GM23338 (cell line): Measurements from ENCODE around the gene TNS4.

Experiments
- POLR2AphosphoS5 ChIP-seq: IDR thresholded peaks from 2 replicates; pipeline ENCODE4 v1.6.1; 2016; ENCODE audit warnings: antibody characterized with exemption, low read depth
- TF ChIP-seq, protein P1 (sequence below), 2 experiments: fragments of 200-600 bp in 1 of 2; sonication (generic) in 1 of 2; conservative IDR thresholded peaks; 2 replicates each; pipeline versions ENCODE4 v1.5.1 to v1.6.1; 2016 to 2017; ENCODE audit warnings: antibody characterized with exemption in 2 of 2, low read depth in 2 of 2, mild to moderate bottlenecking in 2 of 2, moderate library complexity in 1 of 2
- TF ChIP-seq, protein P2 (sequence below): IDR thresholded peaks from 2 replicates; pipeline ENCODE4 v1.6.1; 2016; ENCODE audit warnings: antibody characterized with exemption

DNA sequence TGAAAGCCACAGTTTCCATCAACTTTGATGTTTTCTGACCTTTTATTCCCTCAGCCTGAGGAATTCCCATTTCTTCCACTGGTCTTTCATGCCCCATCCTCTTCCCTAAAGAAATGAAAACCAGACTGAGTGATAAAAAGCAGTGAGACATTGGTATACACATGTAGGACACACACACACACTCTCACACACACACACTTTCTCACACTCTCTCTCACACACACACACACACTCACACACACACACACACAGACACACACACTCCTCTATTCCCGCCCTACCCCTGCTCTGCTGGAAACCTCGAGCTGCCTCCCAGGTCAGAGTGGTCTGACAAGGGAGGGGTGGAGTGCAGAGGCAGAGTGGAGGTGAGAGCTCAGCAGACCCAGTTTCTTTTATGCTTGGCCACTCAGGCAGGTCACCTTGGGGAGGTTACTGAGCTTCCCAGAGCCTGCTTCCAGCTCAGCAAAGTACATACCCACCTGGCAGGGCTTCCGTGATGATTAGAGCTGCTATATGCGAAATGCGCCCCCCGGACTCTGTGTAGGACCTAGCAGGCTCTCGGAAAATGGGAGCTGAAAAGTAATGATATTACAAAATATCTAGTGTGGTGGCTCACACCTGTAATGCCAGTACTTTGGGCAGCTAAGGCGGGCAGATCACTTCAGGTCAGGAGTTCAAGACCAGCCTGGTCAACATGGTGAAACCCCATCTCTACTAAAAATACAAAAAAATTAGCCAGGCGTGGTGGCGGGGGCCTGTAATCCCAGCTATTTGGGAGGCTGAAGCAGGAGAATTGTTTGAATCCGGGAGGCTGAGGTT, 33.2 kb upstream of the TNS4 start:
- TF ChIP-seq, protein P1, sequence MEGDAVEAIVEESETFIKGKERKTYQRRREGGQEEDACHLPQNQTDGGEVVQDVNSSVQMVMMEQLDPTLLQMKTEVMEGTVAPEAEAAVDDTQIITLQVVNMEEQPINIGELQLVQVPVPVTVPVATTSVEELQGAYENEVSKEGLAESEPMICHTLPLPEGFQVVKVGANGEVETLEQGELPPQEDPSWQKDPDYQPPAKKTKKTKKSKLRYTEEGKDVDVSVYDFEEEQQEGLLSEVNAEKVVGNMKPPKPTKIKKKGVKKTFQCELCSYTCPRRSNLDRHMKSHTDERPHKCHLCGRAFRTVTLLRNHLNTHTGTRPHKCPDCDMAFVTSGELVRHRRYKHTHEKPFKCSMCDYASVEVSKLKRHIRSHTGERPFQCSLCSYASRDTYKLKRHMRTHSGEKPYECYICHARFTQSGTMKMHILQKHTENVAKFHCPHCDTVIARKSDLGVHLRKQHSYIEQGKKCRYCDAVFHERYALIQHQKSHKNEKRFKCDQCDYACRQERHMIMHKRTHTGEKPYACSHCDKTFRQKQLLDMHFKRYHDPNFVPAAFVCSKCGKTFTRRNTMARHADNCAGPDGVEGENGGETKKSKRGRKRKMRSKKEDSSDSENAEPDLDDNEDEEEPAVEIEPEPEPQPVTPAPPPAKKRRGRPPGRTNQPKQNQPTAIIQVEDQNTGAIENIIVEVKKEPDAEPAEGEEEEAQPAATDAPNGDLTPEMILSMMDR (conservative IDR thresholded peaks at IDR 0.05; ENCODE audit: low read depth in 2 of 2), result no peak
- TF ChIP-seq, protein P2, sequence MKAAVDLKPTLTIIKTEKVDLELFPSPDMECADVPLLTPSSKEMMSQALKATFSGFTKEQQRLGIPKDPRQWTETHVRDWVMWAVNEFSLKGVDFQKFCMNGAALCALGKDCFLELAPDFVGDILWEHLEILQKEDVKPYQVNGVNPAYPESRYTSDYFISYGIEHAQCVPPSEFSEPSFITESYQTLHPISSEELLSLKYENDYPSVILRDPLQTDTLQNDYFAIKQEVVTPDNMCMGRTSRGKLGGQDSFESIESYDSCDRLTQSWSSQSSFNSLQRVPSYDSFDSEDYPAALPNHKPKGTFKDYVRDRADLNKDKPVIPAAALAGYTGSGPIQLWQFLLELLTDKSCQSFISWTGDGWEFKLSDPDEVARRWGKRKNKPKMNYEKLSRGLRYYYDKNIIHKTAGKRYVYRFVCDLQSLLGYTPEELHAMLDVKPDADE, result no peak
- TF ChIP-seq POLR2AphosphoS5, result no peak
